H9 (cell line): Measurements from ENCODE around the gene SLC10A3. TPM values are rescaled to one million over a fixed set of nuclear protein-coding genes. Genes with fewer than 3 reads are reported as not detected.

Source experiments
- DNase-seq: peaks from one replicate; pipeline ENCODE4 v3.0.0-alpha.2; 2017
- H2AFZ ChIP-seq: one replicate; pipeline ENCODE4 v1.6.1; 2013; ENCODE audit warnings: mild to moderate bottlenecking, low read length, control low read depth, moderate library complexity
- H2AK5ac ChIP-seq: 2 replicates; pipeline ENCODE4 v1.6.1; 2013; ENCODE audit warnings: low read length, control low read depth, mixed read lengths; ENCODE audit not compliant: insufficient read length
- H2BK120ac ChIP-seq: one replicate; pipeline ENCODE4 v1.6.1; 2013; ENCODE audit warnings: low read depth, mild to moderate bottlenecking, low read length, control low read depth, inconsistent platforms; ENCODE audit not compliant: poor library complexity, severe bottlenecking
- H2BK12ac ChIP-seq: 2 replicates; pipeline ENCODE4 v1.6.1; 2013; ENCODE audit warnings: low read length, control low read depth, mixed read lengths, low read depth; ENCODE audit not compliant: insufficient read length
- H2BK15ac ChIP-seq: 2 replicates; pipeline ENCODE4 v1.6.1; 2013; ENCODE audit warnings: low read depth, low read length, control low read depth
- H2BK20ac ChIP-seq: one replicate; pipeline ENCODE4 v1.6.1; 2013; ENCODE audit warnings: low read depth, mild to moderate bottlenecking, low read length, control low read depth, inconsistent platforms; ENCODE audit not compliant: poor library complexity, severe bottlenecking
- H2BK5ac ChIP-seq: 2 replicates; pipeline ENCODE4 v1.6.1; 2013; ENCODE audit warnings: low read length, control low read depth, mixed read lengths; ENCODE audit not compliant: insufficient read length
- H3K14ac ChIP-seq: 2 replicates; pipeline ENCODE4 v1.6.1; 2013; ENCODE audit warnings: low read length, control low read depth; ENCODE audit not compliant: insufficient read depth
- H3K18ac ChIP-seq: 2 replicates; pipeline ENCODE4 v1.6.1; 2013; ENCODE audit warnings: low read depth, mild to moderate bottlenecking, mixed read lengths, low read length, control low read depth; ENCODE audit not compliant: insufficient read length
- H3K23ac ChIP-seq: 2 replicates; pipeline ENCODE4 v1.6.1; 2013; ENCODE audit warnings: low read length, control low read depth, mixed read lengths, low read depth; ENCODE audit not compliant: insufficient read length
- H3K23me2 ChIP-seq: 2 replicates; pipeline ENCODE4 v1.6.1; 2013; ENCODE audit warnings: low read depth, mild to moderate bottlenecking, mixed read lengths, low read length, control low read depth; ENCODE audit not compliant: insufficient read length, poor library complexity, severe bottlenecking
- H3K27ac ChIP-seq: 2 replicates; pipeline ENCODE4 v1.5.1; 2013; ENCODE audit warnings: low read length, control low read depth, mixed read lengths, low read depth; ENCODE audit not compliant: insufficient read length
- H3K27me3 ChIP-seq: 2 replicates; pipeline ENCODE4 v1.6.1; 2013; ENCODE audit warnings: low read length, control low read depth, inconsistent platforms; ENCODE audit not compliant: insufficient read depth
- H3K4ac ChIP-seq: 2 replicates; pipeline ENCODE4 v1.6.1; 2013; ENCODE audit warnings: low read depth, mild to moderate bottlenecking, control low read depth, inconsistent platforms, low read length, moderate library complexity
- H3K4me1 ChIP-seq: 2 replicates; pipeline ENCODE4 v1.6.1; 2013; ENCODE audit warnings: low read length, control low read depth, inconsistent platforms; ENCODE audit not compliant: insufficient read depth
- H3K4me2 ChIP-seq: 2 replicates; pipeline ENCODE4 v1.6.1; 2013; ENCODE audit warnings: low read length, control low read depth, mixed read lengths; ENCODE audit not compliant: insufficient read length, insufficient read depth
- H3K56ac ChIP-seq: 2 replicates; pipeline ENCODE4 v1.6.1; 2013; ENCODE audit warnings: low read depth, mild to moderate bottlenecking, mixed read lengths, low read length, control low read depth; ENCODE audit not compliant: insufficient read length
- H3K79me1 ChIP-seq: 2 replicates; pipeline ENCODE4 v1.6.1; 2013; ENCODE audit warnings: low read depth, mild to moderate bottlenecking, moderate library complexity, low read length, control low read depth, inconsistent platforms; ENCODE audit not compliant: insufficient read depth, poor library complexity, severe bottlenecking
- H3K79me2 ChIP-seq: 2 replicates; pipeline ENCODE4 v1.6.1; 2013; ENCODE audit warnings: low read length, control low read depth, inconsistent platforms; ENCODE audit not compliant: insufficient read depth
- H3K9ac ChIP-seq: 2 replicates; pipeline ENCODE4 v1.6.1; 2013; ENCODE audit warnings: low read length, control low read depth, mixed read lengths; ENCODE audit not compliant: insufficient read length; ENCODE audit errors: extremely low read depth
- H3K9me3 ChIP-seq: one replicate; pipeline ENCODE4 v1.6.1; 2013; ENCODE audit warnings: low read depth, low read length, inconsistent platforms; ENCODE audit not compliant: control insufficient read depth
- H3T11ph ChIP-seq: one replicate; pipeline ENCODE4 v1.6.1; 2013; ENCODE audit warnings: mild to moderate bottlenecking, low read length, control low read depth, inconsistent platforms
- H4K20me1 ChIP-seq: one replicate; pipeline ENCODE4 v1.6.1; 2013; ENCODE audit not compliant: control insufficient read depth, insufficient read length, insufficient read depth
- H4K5ac ChIP-seq: 2 replicates; pipeline ENCODE4 v1.6.1; 2013; ENCODE audit warnings: low read depth, mild to moderate bottlenecking, mixed read lengths, low read length, control low read depth; ENCODE audit not compliant: insufficient read length
- H4K8ac ChIP-seq: replicated peaks from 2 replicates; pipeline ENCODE4 v1.6.1; 2013; ENCODE audit warnings: low read length, control low read depth, mixed read lengths, low read depth; ENCODE audit not compliant: insufficient read length
- H4K91ac ChIP-seq: 2 replicates; pipeline ENCODE4 v1.6.1; 2013; ENCODE audit warnings: low read depth, mild to moderate bottlenecking, moderate library complexity, mixed read lengths, low read length, control low read depth; ENCODE audit not compliant: insufficient read length
- H3K27ac Mint-ChIP-seq, 3 experiments: 2 replicates in 2 of 3; 3 replicates in 1 of 3; pipeline ENCODE4 v1.8.0; 2020 to 2021; ENCODE audit warnings: mixed read lengths in 3 of 3, mild to moderate bottlenecking in 1 of 3, moderate library complexity in 1 of 3
- H3K27me3 Mint-ChIP-seq: 2 replicates; pipeline ENCODE4 v1.8.0; 2021; ENCODE audit warnings: low read depth, mild to moderate bottlenecking, moderate library complexity, mixed read lengths
- H3K36me3 Mint-ChIP-seq, 3 experiments: 2 replicates in 2 of 3; 3 replicates in 1 of 3; pipeline ENCODE4 v1.8.0; 2020 to 2021; ENCODE audit warnings: low read depth in 3 of 3, mixed read lengths in 3 of 3; ENCODE audit not compliant: insufficient read depth in 1 of 3
- H3K4me1 Mint-ChIP-seq, 2 experiments: 2 replicates each; pipeline ENCODE4 v1.8.0; 2020; ENCODE audit warnings: mixed read lengths in 2 of 2
- H3K4me3 Mint-ChIP-seq, 2 experiments: 2 replicates in 1 of 2; 3 replicates in 1 of 2; pipeline ENCODE4 v1.8.0; 2020 to 2021; ENCODE audit warnings: mild to moderate bottlenecking in 2 of 2, mixed read lengths in 2 of 2, moderate library complexity in 1 of 2
- H3K9me3 Mint-ChIP-seq, 2 experiments: 2 replicates in 1 of 2; 3 replicates in 1 of 2; pipeline ENCODE4 v1.8.0; 2020; ENCODE audit warnings: mild to moderate bottlenecking in 2 of 2, mixed read lengths in 2 of 2, moderate library complexity in 1 of 2
- WGBS: extraction: QIAGEN DNeasy Blood & Tissue Kit; methylation state at CpG from one replicate; pipeline ENCODE4 v1.1.7; 2013; ENCODE audit warnings: missing lambda C conversion rate, low lambda C conversion rate, mixed read lengths; ENCODE audit not compliant: insufficient read length; ENCODE audit errors: extremely low coverage; 5-methylcytosine and 5-hydroxymethylcytosine counted together
- total RNA-seq: library from RNA; stranded (reverse); gene quantifications from 2 replicates; pipeline ENCODE4 v1.2.1, GENCODE V29; 2021
- TF ChIP-seq, protein P1 (sequence below): fragments of 200-600 bp; sonication (generic); conservative IDR thresholded peaks from 3 replicates; pipeline ENCODE4 v1.8.0; 2021; ENCODE audit warnings: antibody characterized with exemption, mild to moderate bottlenecking

Gene SLC10A3
- total RNA-seq, 1 experiment from 2014 or later = 8.8 TPM

DNA sequence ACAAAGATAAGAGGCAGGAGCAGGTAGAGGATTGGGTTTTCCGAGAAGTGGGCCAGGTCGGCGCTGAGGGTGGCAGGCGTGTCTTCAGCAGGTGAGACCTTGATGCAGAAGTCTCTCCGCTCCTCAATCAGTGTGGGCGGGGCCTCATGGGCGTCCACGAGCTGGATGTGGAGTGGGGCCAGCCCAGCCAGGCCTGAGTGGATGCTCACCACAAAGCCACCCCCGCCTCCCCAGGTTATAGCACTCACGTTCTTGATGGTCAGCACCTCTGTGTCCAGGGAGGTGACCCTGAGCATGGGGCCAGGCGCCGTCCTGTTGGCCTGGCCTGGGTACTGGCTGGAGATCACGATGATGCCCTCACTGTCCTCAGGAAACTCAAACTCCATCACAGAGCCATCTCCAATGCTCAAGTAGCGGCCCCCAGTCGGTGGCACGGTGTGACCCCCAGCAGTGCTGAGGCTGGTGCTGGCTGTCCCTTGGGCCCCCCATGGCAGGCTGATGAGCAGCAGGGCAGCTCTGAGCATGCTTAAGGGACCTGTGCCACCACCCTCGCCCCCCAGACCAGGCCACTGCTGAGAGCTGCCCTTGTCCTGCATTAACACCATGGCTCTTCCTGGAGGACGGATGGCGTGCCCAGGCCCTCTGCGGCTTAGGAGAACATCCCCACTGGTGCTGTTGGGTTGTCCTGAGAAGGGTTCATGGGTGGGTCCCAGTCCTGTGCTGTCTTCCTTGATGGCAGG, 1.9 kb downstream of the SLC10A3 start:
- H3K4me3 Mint-ChIP-seq = no peak overlapping the region; a peak in 1 of 5 replicates
- H3K4me1 Mint-ChIP-seq = peaks cover 3 to 12% of the 10 kb centered on the region in 2 experiments; a peak in 3 of 4 replicates
- H3K9me3 ChIP-seq = peaks cover 47% of the 10 kb centered on the region

More for the DNA sequence above, 1.9 kb downstream of the SLC10A3 start:
- H3K27me3 Mint-ChIP-seq = peaks cover 3% of the 10 kb centered on the region; the same call in 1 of the 2 replicates
- H3K9ac ChIP-seq = no peak overlapping the region
- no peak overlapping the region for H3K27ac ChIP-seq
- H2BK20ac ChIP-seq = no peak overlapping the region
- no peak overlapping the region for H3K4me2 ChIP-seq
- no peak overlapping the region for H2AFZ ChIP-seq
- H2BK12ac ChIP-seq = no peak overlapping the region
- H2BK5ac ChIP-seq = no peak overlapping the region
- H4K91ac ChIP-seq = no peak overlapping the region
- no peak overlapping the region for H3T11ph ChIP-seq
- H2BK120ac ChIP-seq = no peak overlapping the region
- H3K23ac ChIP-seq = no peak overlapping the region
- DNase-seq = no peak
- H3K79me1 ChIP-seq = no peaks in the 10 kb centered on the region
- H2AK5ac ChIP-seq = no peak overlapping the region
- WGBS = no CpG with 5 or more reads among the region's 20 CpGs
- H3K27me3 ChIP-seq = no peaks in the 10 kb centered on the region
- TF ChIP-seq, protein P1, sequence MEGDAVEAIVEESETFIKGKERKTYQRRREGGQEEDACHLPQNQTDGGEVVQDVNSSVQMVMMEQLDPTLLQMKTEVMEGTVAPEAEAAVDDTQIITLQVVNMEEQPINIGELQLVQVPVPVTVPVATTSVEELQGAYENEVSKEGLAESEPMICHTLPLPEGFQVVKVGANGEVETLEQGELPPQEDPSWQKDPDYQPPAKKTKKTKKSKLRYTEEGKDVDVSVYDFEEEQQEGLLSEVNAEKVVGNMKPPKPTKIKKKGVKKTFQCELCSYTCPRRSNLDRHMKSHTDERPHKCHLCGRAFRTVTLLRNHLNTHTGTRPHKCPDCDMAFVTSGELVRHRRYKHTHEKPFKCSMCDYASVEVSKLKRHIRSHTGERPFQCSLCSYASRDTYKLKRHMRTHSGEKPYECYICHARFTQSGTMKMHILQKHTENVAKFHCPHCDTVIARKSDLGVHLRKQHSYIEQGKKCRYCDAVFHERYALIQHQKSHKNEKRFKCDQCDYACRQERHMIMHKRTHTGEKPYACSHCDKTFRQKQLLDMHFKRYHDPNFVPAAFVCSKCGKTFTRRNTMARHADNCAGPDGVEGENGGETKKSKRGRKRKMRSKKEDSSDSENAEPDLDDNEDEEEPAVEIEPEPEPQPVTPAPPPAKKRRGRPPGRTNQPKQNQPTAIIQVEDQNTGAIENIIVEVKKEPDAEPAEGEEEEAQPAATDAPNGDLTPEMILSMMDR = no peak
- no peak overlapping the region for H3K18ac ChIP-seq
- H4K20me1 ChIP-seq = no peaks in the 10 kb centered on the region
- H3K4me1 ChIP-seq = no peaks in the 10 kb centered on the region; the same call in 1 of the 2 replicates
- H3K14ac ChIP-seq = no peak overlapping the region
- H2BK15ac ChIP-seq = no peak overlapping the region; the same call in 1 of the 2 replicates
- no peak overlapping the region for H4K8ac ChIP-seq
- peaks cover 64 to 72% of the 10 kb centered on the region in 2 experiments for H3K9me3 Mint-ChIP-seq
- H4K5ac ChIP-seq = no peak overlapping the region
- H3K4ac ChIP-seq = no peak overlapping the region
- H3K79me2 ChIP-seq = no peaks in the 10 kb centered on the region
- H3K36me3 Mint-ChIP-seq = peaks cover 3 to 19% (median 19%) of the 10 kb centered on the region in 3 experiments; a peak in 6 of 7 replicates
- H3K27ac Mint-ChIP-seq = peak overlapping the region in 1 of 3 experiments; percentile 48; a peak in 1 of 7 replicates
- no peak overlapping the region for H3K56ac ChIP-seq
- H3K23me2 ChIP-seq = no peaks in the 10 kb centered on the region
